Keratinocyte (primary cell): Measurements from ENCODE around the gene HBD. TPM values are rescaled to one million over a fixed set of nuclear protein-coding genes. Genes with fewer than 3 reads are reported as not detected.

Experiments
- DNase-seq: peaks from one replicate; pipeline ENCODE4 v3.0.0-alpha.2; 2011; ENCODE audit warnings: low read depth, missing footprints, low spot score
- FAIRE-seq: peaks from 2 replicates; lab custom pipeline; 2011; peaks lifted over from hg19 to GRCh38; lab: Jason Lieb, UNC
- H2AFZ ChIP-seq: 2 replicates; pipeline ENCODE4 v1.6.0; 2012; ENCODE audit warnings: low read length, control low read depth, inconsistent platforms; ENCODE audit not compliant: control insufficient read depth
- H3K27ac ChIP-seq: 2 replicates; pipeline ENCODE4 v1.5.1; 2011; ENCODE audit warnings: low read length; ENCODE audit not compliant: control insufficient read depth, insufficient read depth
- H3K27me3 ChIP-seq: 3 replicates; pipeline ENCODE4 v1.6.0; 2011; ENCODE audit warnings: low read length; ENCODE audit not compliant: control insufficient read depth, insufficient read depth; ENCODE audit errors: extremely low read depth
- H3K36me3 ChIP-seq, 2 experiments: 2 replicates in 1 of 2; 3 replicates in 1 of 2; pipeline ENCODE4 v1.5.1; 2011; ENCODE audit warnings: low read length in 2 of 2, mild to moderate bottlenecking in 1 of 2; ENCODE audit not compliant: control insufficient read depth in 2 of 2, insufficient read depth in 2 of 2; ENCODE audit errors: extremely low read depth in 1 of 2
- H3K4me1 ChIP-seq: 3 replicates; pipeline ENCODE4 v1.5.1; 2011; ENCODE audit warnings: low read length; ENCODE audit not compliant: control insufficient read depth, insufficient read depth; ENCODE audit errors: extremely low read depth
- H3K4me2 ChIP-seq: 3 replicates; pipeline ENCODE4 v1.6.0; 2011; ENCODE audit warnings: low read depth, low read length; ENCODE audit not compliant: control insufficient read depth, insufficient read depth; ENCODE audit errors: extremely low read depth
- H3K4me3 ChIP-seq, 3 experiments: fragments of 200-600 bp in 1 of 3; sonication (generic) in 1 of 3; 2 replicates in 2 of 3; 3 replicates in 1 of 3; pipeline ENCODE4 v1.5.1; 2011 to 2016; ENCODE audit warnings: low read length in 3 of 3, mild to moderate bottlenecking in 3 of 3, control low read depth in 2 of 3, inconsistent platforms in 1 of 3, low read depth in 1 of 3, mixed read lengths in 1 of 3, mixed run types in 1 of 3, moderate library complexity in 1 of 3; ENCODE audit not compliant: control insufficient read depth in 2 of 3, insufficient read depth in 2 of 3; ENCODE audit errors: extremely low read depth in 1 of 3
- H3K79me2 ChIP-seq: 2 replicates; pipeline ENCODE4 v1.6.0; 2012; ENCODE audit warnings: low read length; ENCODE audit not compliant: control insufficient read depth, insufficient read depth
- H3K9ac ChIP-seq: 3 replicates; pipeline ENCODE4 v1.6.0; 2011; ENCODE audit warnings: low read length; ENCODE audit not compliant: control insufficient read depth, insufficient read depth; ENCODE audit errors: extremely low read depth
- H3K9me1 ChIP-seq: 3 replicates; pipeline ENCODE4 v1.6.0; 2011; ENCODE audit warnings: low read length; ENCODE audit not compliant: control insufficient read depth, insufficient read depth; ENCODE audit errors: extremely low read depth
- H3K9me3 ChIP-seq: 2 replicates; pipeline ENCODE4 v1.5.1; 2012; ENCODE audit warnings: low read depth, low read length; ENCODE audit not compliant: control insufficient read depth
- H4K20me1 ChIP-seq: 3 replicates; pipeline ENCODE4 v1.6.0; 2011; ENCODE audit warnings: low read length; ENCODE audit not compliant: control insufficient read depth, insufficient read depth; ENCODE audit errors: extremely low read depth
- EZH2 ChIP-seq: IDR thresholded peaks from one replicate; pipeline ENCODE4 v1.6.1; 2012; ENCODE audit warnings: inconsistent platforms, mild to moderate bottlenecking, low read length, moderate library complexity
- dilution Hi-C: fragments of 300-500 bp; cut with MboI; formaldehyde crosslinking; loops from one replicate; pipeline ENCODE4 v1.7.0; 2020; ENCODE audit warnings: low sequenced_read_pairs; ENCODE audit not compliant: extremely low pct_ligation_motif_present
- polyA plus RNA-seq, 5 experiments: library from polyadenylated mRNA; depleted of rRNA in 3 of 5; stranded (reverse) in 3 of 5; stranded (forward) in 1 of 5; unstranded in 1 of 5; fragments of >200 nt; gene quantifications; 1 replicate in 1 of 5; 2 replicates in 3 of 5; 3 replicates in 1 of 5; pipeline versions ENCODE4 v1.2.1 to v1.2.3, GENCODE V29; 2011 to 2012; ENCODE audit warnings: missing spikeins in 2 of 5, low read depth in 1 of 5, low replicate concordance in 1 of 5
- TF ChIP-seq, protein P1 (sequence below), 3 experiments: IDR thresholded peaks in 1 of 3; conservative IDR thresholded peaks in 1 of 3; optimal IDR thresholded peaks in 1 of 3; 2 replicates in 2 of 3; 3 replicates in 1 of 3; pipeline versions ENCODE3 to v1.5.1; 2011; ENCODE audit warnings: low read length in 3 of 3, mild to moderate bottlenecking in 3 of 3, moderate library complexity in 2 of 3, control low read depth in 1 of 3, inconsistent platforms in 1 of 3; ENCODE audit not compliant: insufficient read depth in 2 of 3; ENCODE audit errors: extremely low read depth in 1 of 3

Gene HBD
- polyA plus RNA-seq, 1 donor (not counting 4 experiments of a cell fraction or from before 2014, with no cell fraction given), result not detected

DNA sequence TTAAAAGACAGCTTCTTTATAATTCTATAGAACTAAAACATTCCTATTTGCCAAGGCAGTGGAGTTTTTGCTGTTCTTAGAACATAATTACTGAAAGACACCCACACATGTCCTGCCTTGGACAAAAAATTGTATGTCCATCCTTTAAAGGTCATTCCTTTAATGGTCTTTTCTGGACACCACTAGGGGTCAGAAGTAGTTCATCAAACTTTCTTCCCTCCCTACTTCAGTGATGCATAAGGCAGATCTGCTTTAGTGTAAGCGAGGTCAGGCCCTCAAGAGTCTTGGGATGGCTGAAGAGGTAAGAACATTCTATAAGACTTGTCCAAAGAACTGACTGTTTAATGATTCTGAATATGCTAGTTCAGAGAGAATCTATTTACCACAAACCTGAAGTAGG, 29.5 kb downstream of the HBD start:
- H3K9me1 ChIP-seq, result no peaks in the 10 kb centered on the region
- no peaks in the 10 kb centered on the region for H3K79me2 ChIP-seq
- no peak overlapping the region for H3K9ac ChIP-seq
- H3K27me3 ChIP-seq, result no peaks in the 10 kb centered on the region
- no peak overlapping the region for H3K4me2 ChIP-seq
- H3K4me1 ChIP-seq, result no peaks in the 10 kb centered on the region
- TF ChIP-seq, protein P1, sequence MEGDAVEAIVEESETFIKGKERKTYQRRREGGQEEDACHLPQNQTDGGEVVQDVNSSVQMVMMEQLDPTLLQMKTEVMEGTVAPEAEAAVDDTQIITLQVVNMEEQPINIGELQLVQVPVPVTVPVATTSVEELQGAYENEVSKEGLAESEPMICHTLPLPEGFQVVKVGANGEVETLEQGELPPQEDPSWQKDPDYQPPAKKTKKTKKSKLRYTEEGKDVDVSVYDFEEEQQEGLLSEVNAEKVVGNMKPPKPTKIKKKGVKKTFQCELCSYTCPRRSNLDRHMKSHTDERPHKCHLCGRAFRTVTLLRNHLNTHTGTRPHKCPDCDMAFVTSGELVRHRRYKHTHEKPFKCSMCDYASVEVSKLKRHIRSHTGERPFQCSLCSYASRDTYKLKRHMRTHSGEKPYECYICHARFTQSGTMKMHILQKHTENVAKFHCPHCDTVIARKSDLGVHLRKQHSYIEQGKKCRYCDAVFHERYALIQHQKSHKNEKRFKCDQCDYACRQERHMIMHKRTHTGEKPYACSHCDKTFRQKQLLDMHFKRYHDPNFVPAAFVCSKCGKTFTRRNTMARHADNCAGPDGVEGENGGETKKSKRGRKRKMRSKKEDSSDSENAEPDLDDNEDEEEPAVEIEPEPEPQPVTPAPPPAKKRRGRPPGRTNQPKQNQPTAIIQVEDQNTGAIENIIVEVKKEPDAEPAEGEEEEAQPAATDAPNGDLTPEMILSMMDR (optimal IDR thresholded peaks at IDR 0.05 in 1 of 3, IDR thresholded peaks at IDR 0.05 in 1 of 3, conservative IDR thresholded peaks at IDR 0.05 in 1 of 3; ENCODE audit: extremely low read depth in 1 of 3, insufficient read depth in 2 of 3, low read length in 3 of 3), result peak; percentile 43 to 44 (median 44)
- TF ChIP-seq EZH2, result no peak
- DNase-seq, result no peak
- H3K36me3 ChIP-seq, result no peaks in the 10 kb centered on the region
- FAIRE-seq, result peak; percentile 51
- dilution Hi-C loops, result no loop called here
- no peaks in the 10 kb centered on the region for H3K9me3 ChIP-seq
- no peak overlapping the region for H3K4me3 ChIP-seq
- no peak overlapping the region for H2AFZ ChIP-seq
- H4K20me1 ChIP-seq, result no peaks in the 10 kb centered on the region
- no peak overlapping the region for H3K27ac ChIP-seq

GRCh38 chr11:5203366-5203765, 30.9 kb downstream of the HBD start:
- FAIRE-seq, result no peak
- Histone ChIP-seq H4K20me1 (no peaks in the 10 kb centered on the region), H3K4me2 (no peak overlapping the region)

More at GRCh38 chr11:5203366-5203765, 30.9 kb downstream of the HBD start:
- Histone ChIP-seq H3K9ac (no peak overlapping the region), H2AFZ (no peak overlapping the region), H3K4me1 (no peaks in the 10 kb centered on the region), H3K4me3 (no peak overlapping the region), H3K27ac (no peak overlapping the region), H3K9me3 (no peaks in the 10 kb centered on the region), H3K27me3 (no peaks in the 10 kb centered on the region), H3K79me2 (no peaks in the 10 kb centered on the region), H3K36me3 (no peaks in the 10 kb centered on the region), H3K9me1 (no peaks in the 10 kb centered on the region)
- DNase-seq, result no peak
- dilution Hi-C loops, result no loop called here
- TF ChIP-seq, protein P1 (optimal IDR thresholded peaks at IDR 0.05 in 1 of 3, IDR thresholded peaks at IDR 0.05 in 1 of 3, conservative IDR thresholded peaks at IDR 0.05 in 1 of 3; ENCODE audit: extremely low read depth in 1 of 3, insufficient read depth in 2 of 3, low read length in 3 of 3), result no peak
- TF ChIP-seq EZH2, result no peak
